Dendritic cell treated with granulocyte-macrophage colony-stimulating factor and Interleukin-4, amounts not matched to agents 40 ng/mL and 50 ng/mL, for 4 days (primary cell): Measurements from ENCODE around the gene RIPOR1.
"Not testable (repeated sequence)": the region's sequence is repeated elsewhere in the genome, so short reads cannot be mapped to it uniquely, and the experiment has no call there.

Source experiments
- H3K27ac Mint-ChIP-seq: one replicate; pipeline ENCODE4 v1.8.0; 2022; ENCODE audit warnings: mild to moderate bottlenecking, mixed read lengths
- H3K27me3 Mint-ChIP-seq: one replicate; pipeline ENCODE4 v1.8.0; 2022; ENCODE audit warnings: mild to moderate bottlenecking, mixed read lengths
- H3K36me3 Mint-ChIP-seq: one replicate; pipeline ENCODE4 v1.8.0; 2022; ENCODE audit warnings: low read depth, mixed read lengths
- H3K4me1 Mint-ChIP-seq: one replicate; pipeline ENCODE4 v1.8.0; 2022; ENCODE audit warnings: low read depth, mixed read lengths
- H3K4me3 Mint-ChIP-seq: one replicate; pipeline ENCODE4 v1.8.0; 2022; ENCODE audit warnings: mild to moderate bottlenecking, moderate library complexity, mixed read lengths
- H3K9me3 Mint-ChIP-seq: one replicate; pipeline ENCODE4 v1.8.0; 2022; ENCODE audit warnings: mixed read lengths
- intact Hi-C: fragments of 100-400 bp; cut with micrococcal nuclease; formaldehyde crosslinking; loops from one replicate; pipeline ENCODE4 v1.15.0; 2022

The RIPOR1 gene

DNA sequence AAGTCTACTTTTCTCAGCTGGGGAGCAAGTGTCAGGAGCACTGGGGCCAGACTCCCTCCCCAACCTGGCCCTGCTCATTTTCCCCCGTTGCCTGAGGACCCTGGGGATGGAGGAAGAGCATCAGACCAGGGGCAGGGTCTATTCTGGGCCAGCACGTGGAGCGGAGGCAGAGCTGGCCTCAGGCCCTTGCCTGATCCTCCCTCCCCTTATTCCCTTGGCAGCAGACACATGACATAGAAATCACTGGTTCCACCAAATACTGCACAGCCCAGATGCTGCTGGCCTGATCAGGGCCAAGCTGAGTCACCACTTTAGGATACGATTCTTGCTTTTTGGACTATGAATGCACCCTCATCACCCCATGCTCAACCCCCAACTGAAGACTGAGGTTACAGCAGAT lies 29.5 kb upstream of the RIPOR1 start:
- Mint-ChIP-seq H3K4me1 (peaks cover 21% of the 10 kb centered on the region), H3K36me3 (peaks cover 19% of the 10 kb centered on the region), H3K4me3 (no peak overlapping the region), H3K27me3 (no peaks in the 10 kb centered on the region), H3K27ac (peak overlapping the region; percentile 38), H3K9me3 (no peaks in the 10 kb centered on the region)
- intact Hi-C loops: no loop called here

DNA sequence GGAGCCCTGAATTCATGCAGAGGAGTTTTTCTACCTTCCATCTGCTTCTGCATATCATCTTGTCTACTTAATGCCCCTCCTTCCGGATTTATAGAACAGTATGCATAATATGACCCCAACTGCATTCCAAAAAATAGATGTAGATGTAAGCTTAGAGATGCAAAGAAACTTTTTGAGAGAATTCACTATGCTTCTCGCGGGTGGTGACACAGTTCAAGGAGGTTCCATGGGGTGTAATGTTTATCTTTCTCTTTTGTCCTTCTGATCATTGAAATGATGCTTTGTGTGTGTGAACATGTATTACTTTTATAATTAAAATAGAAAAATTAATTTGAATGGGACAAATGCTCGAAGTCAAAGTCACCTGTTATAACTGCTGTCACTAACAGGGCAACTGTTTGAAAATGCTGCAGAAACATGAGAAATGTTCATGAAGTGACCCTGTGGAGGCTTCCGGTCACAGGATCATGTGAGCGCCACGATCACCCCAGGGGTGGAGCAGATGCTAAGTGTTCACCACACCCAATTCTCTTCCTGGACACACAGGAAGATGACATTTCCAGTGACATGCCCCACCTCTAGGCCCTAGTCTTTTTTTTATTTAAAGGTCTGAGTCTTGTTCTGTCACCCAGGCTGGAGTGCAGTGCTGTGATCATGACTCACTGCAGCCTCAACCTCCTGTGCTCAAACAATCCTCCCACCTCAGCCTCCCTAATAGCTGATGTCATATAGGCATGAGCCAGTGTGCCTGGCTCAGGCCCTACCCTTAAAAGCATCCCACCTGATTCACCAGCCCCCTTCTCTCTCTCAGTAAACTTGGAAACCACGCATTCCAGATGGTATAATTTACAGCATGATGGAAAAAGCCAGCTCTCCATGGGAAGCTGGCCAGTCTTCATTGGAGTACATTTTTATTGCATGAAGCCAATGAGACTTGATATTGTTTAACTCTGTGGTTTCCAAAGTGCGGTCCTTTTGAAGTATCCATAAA lies 24.3 kb upstream of the RIPOR1 start:
- H3K9me3 Mint-ChIP-seq: no peaks in the 10 kb centered on the region
- H3K36me3 Mint-ChIP-seq: peaks cover 3% of the 10 kb centered on the region
- H3K27me3 Mint-ChIP-seq: no peaks in the 10 kb centered on the region
- H3K27ac Mint-ChIP-seq: peak overlapping the region; percentile 80
- H3K4me3 Mint-ChIP-seq: no peak overlapping the region
- H3K4me1 Mint-ChIP-seq: peaks cover 51% of the 10 kb centered on the region
- intact Hi-C loops: no loop called here

DNA sequence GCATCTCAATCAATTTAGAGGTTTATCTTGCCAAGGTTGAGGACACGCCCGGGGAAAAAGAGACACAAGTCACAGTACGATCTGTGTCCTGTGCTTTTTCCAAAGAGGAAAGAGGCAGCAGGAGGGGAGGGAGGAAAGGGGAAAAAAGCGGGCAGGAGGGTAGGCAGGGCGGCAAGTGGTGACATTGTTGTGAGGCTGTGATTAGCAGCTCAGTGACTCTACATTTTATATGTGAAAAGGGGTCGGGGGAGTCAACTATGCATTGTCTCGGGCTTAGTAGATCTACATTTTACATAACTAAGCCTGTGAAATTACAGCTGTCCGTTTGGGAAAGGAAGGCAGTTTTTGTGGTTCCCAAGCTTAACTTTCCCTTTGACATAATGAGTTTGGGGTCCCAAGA lies 22.2 kb upstream of the RIPOR1 start:
- peaks cover 48% of the 10 kb centered on the region for H3K4me1 Mint-ChIP-seq
- H3K36me3 Mint-ChIP-seq: no peaks in the 10 kb centered on the region

GRCh38 chr16:67509016-67509415 lies 19.6 kb upstream of the RIPOR1 start:
- Mint-ChIP-seq H3K4me1 (peaks cover 38% of the 10 kb centered on the region), H3K4me3 (no peak overlapping the region), H3K27me3 (no peaks in the 10 kb centered on the region), H3K36me3 (no peaks in the 10 kb centered on the region), H3K9me3 (no peaks in the 10 kb centered on the region), H3K27ac (no peak overlapping the region)
- intact Hi-C loops: no loop called here

More for the DNA sequence above, 22.2 kb upstream of the RIPOR1 start:
- Mint-ChIP-seq H3K27me3 (no peaks in the 10 kb centered on the region), H3K4me3 (peak overlapping the region; percentile 23), H3K27ac (peak overlapping the region; percentile 90), H3K9me3 (no peaks in the 10 kb centered on the region)
- intact Hi-C loops: no loop called here

DNA sequence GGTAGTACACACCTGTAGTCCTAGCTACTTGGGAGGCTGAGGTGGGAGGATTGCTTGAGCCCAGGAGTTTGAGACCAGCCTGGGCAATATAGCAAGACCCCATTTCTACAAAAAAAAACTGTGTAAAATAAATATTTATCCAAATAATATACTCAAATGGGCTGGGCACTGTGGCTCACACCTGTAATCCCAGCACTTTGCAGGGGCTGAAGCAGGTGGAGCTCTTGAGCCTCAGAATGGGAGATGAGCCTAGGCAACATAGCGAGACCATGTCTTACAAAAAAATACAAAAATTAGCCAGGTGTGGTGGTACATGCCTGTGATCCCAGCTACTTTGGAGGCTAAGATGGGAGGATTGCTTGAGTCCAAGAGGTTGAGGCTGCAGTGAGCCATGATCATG lies 14.7 kb upstream of the RIPOR1 start:
- intact Hi-C loops: loop anchor here (1.0 kb wide), 1 partner anchor 20 kb away; no protein-coding TSS in a partner anchor
- H3K4me3 Mint-ChIP-seq, H3K9me3 Mint-ChIP-seq, H3K27ac Mint-ChIP-seq, H3K36me3 Mint-ChIP-seq, H3K27me3 Mint-ChIP-seq: not testable (repeated sequence)
- peaks cover 39% of the 10 kb centered on the region for H3K4me1 Mint-ChIP-seq

GRCh38 chr16:67514382-67514828 lies 14.2 kb upstream of the RIPOR1 start:
- H3K4me1 Mint-ChIP-seq: peaks cover 44% of the 10 kb centered on the region
- no peak overlapping the region for H3K27ac Mint-ChIP-seq
- no peaks in the 10 kb centered on the region for H3K9me3 Mint-ChIP-seq
- intact Hi-C loops: loop anchor here (1.0 kb wide), 1 partner anchor 20 kb away; no protein-coding TSS in a partner anchor
- peaks cover 2% of the 10 kb centered on the region for H3K27me3 Mint-ChIP-seq
- H3K36me3 Mint-ChIP-seq: no peaks in the 10 kb centered on the region
- no peak overlapping the region for H3K4me3 Mint-ChIP-seq

DNA sequence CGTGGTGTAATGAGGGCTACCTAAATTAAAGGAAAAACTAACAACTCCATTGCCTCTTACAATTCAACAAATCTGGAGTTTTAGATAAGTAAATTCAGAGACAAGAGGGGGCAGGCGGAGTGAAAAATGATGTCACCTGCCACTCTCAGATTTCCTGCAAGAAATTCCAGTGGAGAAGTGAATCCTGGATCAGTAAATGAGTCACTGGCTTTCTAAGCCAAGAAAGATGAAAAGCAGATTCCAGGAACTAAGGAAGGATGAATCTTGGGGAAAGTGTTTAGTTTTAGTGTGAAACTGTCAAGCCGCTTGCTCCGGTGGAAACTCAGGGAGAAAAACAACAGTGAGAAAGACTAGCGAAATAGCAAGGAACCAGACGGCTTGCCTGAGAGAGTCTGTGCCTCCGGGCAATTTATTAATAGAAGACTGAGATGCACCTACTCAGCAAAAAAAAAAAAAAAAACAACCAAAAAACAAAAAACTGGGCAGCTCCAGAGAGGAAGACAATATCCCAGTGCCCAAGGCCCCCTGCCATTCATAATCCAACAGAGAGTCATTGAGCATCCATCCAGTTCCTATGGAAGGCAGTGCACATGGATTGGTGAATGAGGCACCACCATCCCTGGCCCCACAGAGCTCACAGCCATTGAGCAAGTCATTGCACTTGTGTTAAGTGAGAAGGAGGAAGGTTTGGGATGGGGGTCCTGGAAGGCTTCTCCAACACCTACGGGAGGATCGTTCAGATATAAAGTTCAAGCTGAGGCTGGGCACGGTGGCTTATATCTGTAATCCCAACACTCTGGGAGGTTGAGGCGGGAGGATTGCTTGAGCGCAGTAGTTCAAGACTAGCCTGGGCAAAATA lies 12.1 kb upstream of the RIPOR1 start:
- Mint-ChIP-seq H3K9me3 (no peaks in the 10 kb centered on the region), H3K4me3 (no peak overlapping the region), H3K27ac (peak overlapping the region; percentile 22), H3K27me3 (peaks cover 3% of the 10 kb centered on the region), H3K4me1 (peaks cover 62% of the 10 kb centered on the region), H3K36me3 (no peaks in the 10 kb centered on the region)
- intact Hi-C loops: loop anchor here (5.0 kb wide), 1 partner anchor 34 kb away; the partner anchor contains the start of genes AGRP and ATP6V0D1

GRCh38 chr16:67517155-67517445 lies 11.5 kb upstream of the RIPOR1 start:
- no peaks in the 10 kb centered on the region for H3K36me3 Mint-ChIP-seq
- peaks cover 3% of the 10 kb centered on the region for H3K27me3 Mint-ChIP-seq
- intact Hi-C loops: loop anchor here (5.0 kb wide), 1 partner anchor 35 kb away; the partner anchor contains the start of genes AGRP and ATP6V0D1
- H3K27ac Mint-ChIP-seq: no peak overlapping the region
- H3K4me3 Mint-ChIP-seq: no peak overlapping the region
- H3K4me1 Mint-ChIP-seq: peaks cover 63% of the 10 kb centered on the region
- H3K9me3 Mint-ChIP-seq: no peaks in the 10 kb centered on the region

DNA sequence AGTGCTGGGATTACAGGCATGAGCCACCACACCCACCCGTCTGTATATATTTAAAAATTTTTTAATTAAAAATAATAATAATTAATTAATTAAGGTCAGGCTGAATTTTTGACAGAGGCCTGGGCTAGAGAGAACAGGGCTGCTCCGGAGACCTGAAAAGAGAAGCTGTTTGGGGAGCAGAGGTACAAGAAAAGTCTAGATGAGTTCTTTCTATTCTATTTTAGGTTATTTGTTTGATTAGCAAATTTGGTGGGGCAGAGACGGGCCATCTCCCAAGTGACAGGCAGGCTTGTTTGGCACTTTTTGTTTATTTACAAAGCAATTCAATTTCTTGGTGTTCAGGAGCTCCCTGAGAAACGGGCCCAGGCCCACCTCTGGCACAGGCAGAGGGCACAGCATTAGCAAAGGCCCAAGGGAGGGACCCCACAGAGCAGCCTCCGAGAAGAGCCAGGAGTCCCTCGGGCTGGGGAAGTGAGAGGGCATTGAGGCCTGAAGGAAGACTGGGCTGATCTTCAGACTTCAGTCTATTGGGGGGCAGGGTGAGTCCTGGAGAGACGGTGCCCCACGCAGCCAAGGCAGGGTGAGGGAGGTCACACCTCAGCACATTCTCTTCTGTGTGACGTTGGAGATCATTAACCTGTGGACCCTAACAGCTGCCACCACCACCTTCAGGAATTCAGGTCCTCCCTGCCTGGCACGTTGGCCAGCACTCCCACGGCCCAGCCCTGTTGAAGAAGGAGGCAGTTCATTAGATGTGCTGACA lies 10.8 kb upstream of the RIPOR1 start:
- Mint-ChIP-seq H3K27me3 (peaks cover 6% of the 10 kb centered on the region), H3K36me3 (no peaks in the 10 kb centered on the region), H3K4me3 (no peak overlapping the region), H3K27ac (peak overlapping the region; percentile 41), H3K4me1 (peaks cover 66% of the 10 kb centered on the region), H3K9me3 (no peaks in the 10 kb centered on the region)
- intact Hi-C loops: loop anchor here (5.0 kb wide), 1 partner anchor 36 kb away; the partner anchor contains the start of genes AGRP and ATP6V0D1

- Mint-ChIP-seq H3K4me3 (no peak overlapping the region), H3K27me3 (peaks cover 7% of the 10 kb centered on the region), H3K36me3 (no peaks in the 10 kb centered on the region), H3K4me1 (peaks cover 67% of the 10 kb centered on the region), H3K27ac (peak overlapping the region; percentile 41), H3K9me3 (no peaks in the 10 kb centered on the region)
- intact Hi-C loops: loop anchor here (5.0 kb wide), 1 partner anchor 36 kb away; the partner anchor contains the start of genes AGRP and ATP6V0D1
These were observed 10.0 kb upstream of the RIPOR1 start for GRCh38 chr16:67518676-67519075.

DNA sequence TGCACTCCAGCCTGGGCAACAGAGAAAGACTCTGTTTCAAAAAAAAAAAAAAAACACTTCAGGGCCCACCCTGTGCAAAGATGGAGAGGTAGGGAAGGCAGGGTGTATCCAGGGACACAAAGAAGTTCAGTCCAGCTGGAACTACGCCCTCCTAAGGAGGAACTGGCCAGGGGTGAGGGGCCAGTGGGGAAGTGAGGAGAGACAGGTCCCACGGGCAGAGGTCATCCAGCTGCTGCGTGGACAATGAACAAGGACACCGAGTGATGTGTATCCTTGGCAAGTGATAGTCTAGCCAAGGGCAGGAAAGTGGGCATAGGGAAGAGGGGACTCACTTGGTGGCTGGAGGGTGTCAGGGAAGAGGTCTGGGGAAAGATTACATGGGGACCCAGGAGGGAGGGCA lies 9.4 kb upstream of the RIPOR1 start:
- intact Hi-C loops: loop anchor here (5.0 kb wide), 1 partner anchor 37 kb away; the partner anchor contains the start of genes AGRP and ATP6V0D1
- Mint-ChIP-seq H3K36me3 (no peaks in the 10 kb centered on the region), H3K4me3 (no peak overlapping the region), H3K27ac (peak overlapping the region; percentile 41), H3K9me3 (no peaks in the 10 kb centered on the region), H3K27me3 (peaks cover 7% of the 10 kb centered on the region), H3K4me1 (peaks cover 67% of the 10 kb centered on the region)

DNA sequence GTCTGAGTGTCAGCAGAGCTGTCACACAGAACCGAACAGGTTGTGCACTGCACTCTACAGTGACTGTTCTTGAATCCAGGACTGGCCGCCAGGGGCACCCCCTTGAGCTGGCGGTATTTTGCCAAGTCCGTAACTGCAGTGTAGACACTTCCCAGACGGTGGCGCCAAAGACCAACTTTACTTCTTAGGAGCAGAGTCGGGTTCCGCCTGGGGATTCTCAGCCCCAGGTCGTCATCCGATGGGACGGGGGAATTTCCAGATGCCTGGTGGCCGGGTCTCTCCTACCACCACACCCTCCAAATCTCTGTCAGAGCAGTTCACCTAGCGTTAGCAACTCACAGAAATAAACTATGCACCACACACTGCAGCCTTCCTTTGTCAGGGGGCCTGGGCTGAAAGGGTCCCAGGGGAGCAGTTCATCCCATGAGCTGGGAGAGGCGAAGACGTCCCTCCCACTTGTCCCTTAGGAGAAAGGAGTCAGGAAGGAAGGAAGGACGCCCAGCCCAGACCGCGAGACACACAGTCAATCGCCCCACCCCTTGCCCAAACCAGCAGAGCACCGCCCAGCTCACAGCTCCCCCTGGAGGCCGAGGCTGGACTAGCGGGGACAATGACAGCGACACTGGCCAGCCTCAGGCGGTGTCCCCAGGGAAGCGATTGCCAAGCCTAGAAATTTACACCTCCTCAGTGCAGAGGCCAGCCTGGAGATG lies 7.4 kb upstream of the RIPOR1 start:
- no peaks in the 10 kb centered on the region for H3K9me3 Mint-ChIP-seq

More for the DNA sequence above, 7.4 kb upstream of the RIPOR1 start:
- peaks cover 68% of the 10 kb centered on the region for H3K4me1 Mint-ChIP-seq
- peaks cover 27% of the 10 kb centered on the region for H3K27me3 Mint-ChIP-seq
- no peaks in the 10 kb centered on the region for H3K36me3 Mint-ChIP-seq
- intact Hi-C loops: loop anchor here (1.0 kb wide), 3 partner anchors 41 to 285 kb away; partner anchors contain the start of genes CTCF, RANBP10 and TSNAXIP1
- peak overlapping the region; percentile 84 for H3K4me3 Mint-ChIP-seq
- H3K27ac Mint-ChIP-seq: peak overlapping the region; percentile 99
